Sigmoid colon (tissue), 4 donors: ENCODE measurements around the gene KRTAP10-12.

Experiments
- CTCF ChIP-seq, 4 experiments: fragments of 450-650 bp in 3 of 4; fragments of 200-600 bp in 1 of 4; IDR thresholded peaks; one replicate each; pipeline ENCODE4 v1.5.1; 2016 to 2019; ENCODE audit warnings: antibody characterized with exemption in 4 of 4, mild to moderate bottlenecking in 3 of 4, moderate library complexity in 2 of 4
- EP300 ChIP-seq, 4 donors: sonication (generic); formaldehyde crosslinking; IDR thresholded peaks; one replicate each; pipeline ENCODE4 v1.6.1; 2017; ENCODE audit warnings: antibody characterized with exemption in 4 of 4

- TF ChIP-seq CTCF (IDR thresholded peaks at IDR 0.05): no peak
- no peak for TF ChIP-seq EP300 (IDR thresholded peaks at IDR 0.05)
Measured at GRCh38 chr21:44682580-44683151, 14.3 kb upstream of the KRTAP10-12 start.
